ENCODE data around the gene VPREB3. TPM values are rescaled to one million over a fixed set of nuclear protein-coding genes. Genes with fewer than 3 reads are reported as not detected.

The VPREB3 gene
- total RNA-seq, 1 experiment from 2014 or later, result not detected

GRCh38 chr22:23767673-23768548 is 13.7 kb upstream of the VPREB3 start, which contains the start of gene CHCHD10:
Gene CHCHD10, minus strand, starts transcription at chr22:23767972. Its CDS starts 98 bp downstream, at chr22:23767874.
- TF ChIP-seq CTCF (IDR thresholded peaks at IDR 0.05), result peak; percentile 85
- no peak for TF ChIP-seq TCF7L2 (IDR thresholded peaks at IDR 0.05; ENCODE audit: low read depth, low read length)
- TF ChIP-seq POLR2AphosphoS5 (IDR thresholded peaks at IDR 0.05; ENCODE audit: low read depth, low read length), result peak; percentile 40; the same call in 1 of the 2 replicates
- 0 out of 4 replicates have a peak, but pooled peaks of 1 of the 2 experiments have one; percentile 15 for TF ChIP-seq REST (IDR thresholded peaks at IDR 0.05; ENCODE audit: insufficient read depth in 1 of 2, low read depth in 2 of 2, low read length in 1 of 2)
- 0 out of 2 replicates have a peak, but pooled peaks have one; percentile 61 for TF ChIP-seq SIN3A (IDR thresholded peaks at IDR 0.05; ENCODE audit: borderline replicate concordance, insufficient read depth, low read depth, low read length)
- Histone ChIP-seq H3K27ac (ENCODE audit: low read length) (peak within 1 kb of the TSS; percentile 75), H3K36me3 (ENCODE audit: control insufficient read depth, insufficient read depth, low read length) (no peaks in the 10 kb centered on the region; the same call in 1 of the 2 replicates), H3K4me1 (ENCODE audit: control insufficient read depth, insufficient read depth, low read length) (0 out of 2 replicates have a peak, but pooled peaks cover 5% of the 10 kb centered on the region), H3K9me3 (ENCODE audit: control insufficient read depth, insufficient read depth, low read depth, low read length) (no peaks in the 10 kb centered on the region), H3K4me3 (ENCODE audit: low read depth in 2 of 2, low read length in 2 of 2) (peak within 1 kb of the TSS; percentile 60 to 65), H3K27me3 (ENCODE audit: control insufficient read depth, insufficient read depth, low read length) (no peaks in the 10 kb centered on the region)
- ATAC-seq (peak; percentile 86), DNase-seq (ENCODE audit: low read depth, low spot score) (peak; percentile 18)
- ChIA-PET POLR2A (no interaction called here), CTCF (interaction anchor here (0.6 to 0.8 kb wide), 2 partner anchors 9 to 90 kb away, joined by 3 to 4 read pairs; partner anchors contain the start of gene SLC2A11)
- no TSS peak for BruUV-seq (replicated peaks)
- in situ Hi-C loops (cut with HindIII; ENCODE audit: low pct_unique_long_range_greater_than_20kb, low sequenced_read_pairs), result no loop called here
- intact Hi-C loops (cut with micrococcal nuclease; ENCODE audit: unreplicated experiment), result no loop called here

GRCh38 chr22:23767303-23767672 is 13.1 kb upstream of the VPREB3 start:
- Histone ChIP-seq H3K27ac (ENCODE audit: low read length) (peak overlapping the region; percentile 75), H3K27me3 (ENCODE audit: control insufficient read depth, insufficient read depth, low read length) (no peaks in the 10 kb centered on the region), H3K4me1 (ENCODE audit: control insufficient read depth, insufficient read depth, low read length) (0 out of 2 replicates have a peak, but pooled peaks cover 7% of the 10 kb centered on the region), H3K4me3 (ENCODE audit: low read depth in 2 of 2, low read length in 2 of 2) (peak overlapping the region; percentile 60 to 65), H3K9me3 (ENCODE audit: control insufficient read depth, insufficient read depth, low read depth, low read length) (no peaks in the 10 kb centered on the region), H3K36me3 (ENCODE audit: control insufficient read depth, insufficient read depth, low read length) (no peaks in the 10 kb centered on the region; the same call in 1 of the 2 replicates)
- ATAC-seq, result no peak
- CTCF ChIA-PET, result interaction anchor here (0.6 to 0.7 kb wide), 2 partner anchors 8 to 41 kb away, joined by 4 to 6 read pairs; no protein-coding TSS in a partner anchor
- DNase-seq (ENCODE audit: low read depth, low spot score), result no peak
- in situ Hi-C loops (cut with HindIII; ENCODE audit: low pct_unique_long_range_greater_than_20kb, low sequenced_read_pairs), result no loop called here
- BruUV-seq (replicated peaks), result no TSS peak
- intact Hi-C loops (cut with micrococcal nuclease; ENCODE audit: unreplicated experiment), result no loop called here
- POLR2A ChIA-PET, result interaction anchor here (0.5 to 0.7 kb wide), 2 partner anchors 25 to 37 kb away, joined by 6 to 7 read pairs; no protein-coding TSS in a partner anchor
- no peak for TF ChIP-seq SIN3A (IDR thresholded peaks at IDR 0.05; ENCODE audit: borderline replicate concordance, insufficient read depth, low read depth, low read length)
- TF ChIP-seq TCF7L2 (IDR thresholded peaks at IDR 0.05; ENCODE audit: low read depth, low read length), result no peak
- no peak for TF ChIP-seq REST (IDR thresholded peaks at IDR 0.05; ENCODE audit: insufficient read depth in 1 of 2, low read depth in 2 of 2, low read length in 1 of 2)
- no peak for TF ChIP-seq POLR2AphosphoS5 (IDR thresholded peaks at IDR 0.05; ENCODE audit: low read depth, low read length)
- no peak for TF ChIP-seq CTCF (IDR thresholded peaks at IDR 0.05)

All from Panc1 (cell line).